NCI-H446 treated with DMSO at 0.1 percent for 48 hours (cell line): ENCODE results near the gene VWA5B1.

Experiments used
- DNase-seq: peaks from one replicate; lab custom pipeline; 2025; lab: John Stamatoyannopoulos, UW

VWA5B1 gene

GRCh38 chr1:20389571-20389970 lies 98.9 kb downstream of the VWA5B1 start:
- DNase-seq: no peak

- DNase-seq: no peak
These were observed 100.1 kb downstream of the VWA5B1 start for GRCh38 chr1:20390589-20391331.

- no peak for DNase-seq
These were observed 104.6 kb downstream of the VWA5B1 start for GRCh38 chr1:20395255-20395654.

- DNase-seq: no peak
These were observed 108.1 kb downstream of the VWA5B1 start for GRCh38 chr1:20398744-20399143.

GRCh38 chr1:20399196-20399595 lies 108.5 kb downstream of the VWA5B1 start:
- no peak for DNase-seq

GRCh38 chr1:20399606-20400180 lies 109.0 kb downstream of the VWA5B1 start:
- no peak for DNase-seq

- DNase-seq: no peak
These were observed 109.9 kb downstream of the VWA5B1 start for GRCh38 chr1:20400341-20401177.

- no peak for DNase-seq
These were observed 110.8 kb downstream of the VWA5B1 start for GRCh38 chr1:20401405-20402010.

- DNase-seq: no peak
These were observed 112.1 kb downstream of the VWA5B1 start for GRCh38 chr1:20402585-20403422.

- DNase-seq: no peak
These were observed 112.9 kb downstream of the VWA5B1 start for GRCh38 chr1:20403423-20404145.

- no peak for DNase-seq
These were observed 113.8 kb downstream of the VWA5B1 start for GRCh38 chr1:20404466-20404865.
